ENCODE results near the gene ARHGAP40. TPM values are rescaled to one million over a fixed set of nuclear protein-coding genes. Genes with fewer than 3 reads are reported as not detected.

Gene ARHGAP40
- total RNA-seq, 2 experiments from 2014 or later, result not detected

- Histone ChIP-seq H3K27me3 (ENCODE audit: control insufficient read depth in 1 of 2, insufficient read depth in 2 of 2, low read length in 2 of 2) (peaks cover 0 to 5% of the 10 kb centered on the region in 2 experiments), H3K4me3 (ENCODE audit: low read length) (no peak overlapping the region), H3K9me3 (ENCODE audit: control insufficient read depth in 1 of 2, insufficient read depth in 1 of 2, low read length in 2 of 2) (peaks cover 0 to 7% of the 10 kb centered on the region in 2 experiments), H3K27ac (ENCODE audit: low read depth in 1 of 2, low read length in 2 of 2) (no peak overlapping the region), H3K36me3 (ENCODE audit: insufficient read depth, low read length) (no peaks in the 10 kb centered on the region), H3K4me1 (ENCODE audit: insufficient read depth, low read length) (no peaks in the 10 kb centered on the region)
- ChIA-PET CTCF (no interaction called here), POLR2A (no interaction called here)
- no peak for ATAC-seq (ENCODE audit: poor library complexity)
- intact Hi-C loops (cut with DNase I, micrococcal nuclease), result no loop called here
- no peak overlapping the region for H3K27ac Mint-ChIP-seq
- DNase-seq, result no peak
- H3K4me3 Mint-ChIP-seq, result no peak overlapping the region
- no peak for TF ChIP-seq CTCF (IDR thresholded peaks at IDR 0.05)
- no peaks in the 10 kb centered on the region for H3K4me1 Mint-ChIP-seq (ENCODE audit: low read depth)
- no peaks in the 10 kb centered on the region for H3K9me3 Mint-ChIP-seq
- peaks cover 8% of the 10 kb centered on the region for H3K27me3 Mint-ChIP-seq
- H3K36me3 Mint-ChIP-seq (ENCODE audit: low read depth), result no peaks in the 10 kb centered on the region
Observed at GRCh38 chr20:38586181-38586525, 15.5 kb upstream of the ARHGAP40 start.

- DNase-seq, result no peak
- no peak for ATAC-seq (ENCODE audit: poor library complexity)
- intact Hi-C loops (cut with DNase I, micrococcal nuclease), result no loop called here
- H3K36me3 ChIP-seq (ENCODE audit: insufficient read depth, low read length), result no peaks in the 10 kb centered on the region
- H3K9me3 Mint-ChIP-seq, result no peaks in the 10 kb centered on the region
- peaks cover 0 to 7% of the 10 kb centered on the region in 2 experiments for H3K9me3 ChIP-seq (ENCODE audit: control insufficient read depth in 1 of 2, insufficient read depth in 1 of 2, low read length in 2 of 2)
- H3K27ac Mint-ChIP-seq, result no peak overlapping the region
- H3K27me3 ChIP-seq (ENCODE audit: control insufficient read depth in 1 of 2, insufficient read depth in 2 of 2, low read length in 2 of 2), result peaks cover 0 to 5% of the 10 kb centered on the region in 2 experiments
- no peak for TF ChIP-seq CTCF (IDR thresholded peaks at IDR 0.05)
- no peak overlapping the region for H3K4me3 Mint-ChIP-seq
- H3K4me1 ChIP-seq (ENCODE audit: insufficient read depth, low read length), result no peaks in the 10 kb centered on the region
- H3K27ac ChIP-seq (ENCODE audit: low read depth in 1 of 2, low read length in 2 of 2), result no peak overlapping the region
- peaks cover 8% of the 10 kb centered on the region for H3K27me3 Mint-ChIP-seq
- POLR2A ChIA-PET, result no interaction called here
- H3K36me3 Mint-ChIP-seq (ENCODE audit: low read depth), result no peaks in the 10 kb centered on the region
- CTCF ChIA-PET, result no interaction called here
- no peak overlapping the region for H3K4me3 ChIP-seq (ENCODE audit: low read length)
- H3K4me1 Mint-ChIP-seq (ENCODE audit: low read depth), result no peaks in the 10 kb centered on the region
Observed at GRCh38 chr20:38588303-38588702, 13.3 kb upstream of the ARHGAP40 start.

- Histone ChIP-seq H3K9me3 (ENCODE audit: control insufficient read depth in 1 of 2, insufficient read depth in 1 of 2, low read length in 2 of 2) (peaks cover 0 to 7% of the 10 kb centered on the region in 2 experiments), H3K36me3 (ENCODE audit: insufficient read depth, low read length) (no peaks in the 10 kb centered on the region), H3K27ac (ENCODE audit: low read depth in 1 of 2, low read length in 2 of 2) (no peak overlapping the region), H3K4me3 (ENCODE audit: low read length) (no peak overlapping the region), H3K4me1 (ENCODE audit: insufficient read depth, low read length) (no peaks in the 10 kb centered on the region), H3K27me3 (ENCODE audit: control insufficient read depth in 1 of 2, insufficient read depth in 2 of 2, low read length in 2 of 2) (peaks cover 0 to 1% of the 10 kb centered on the region in 2 experiments)
- Mint-ChIP-seq H3K27ac (no peak overlapping the region), H3K9me3 (no peaks in the 10 kb centered on the region), H3K4me1 (ENCODE audit: low read depth) (no peaks in the 10 kb centered on the region), H3K27me3 (peaks cover 8% of the 10 kb centered on the region), H3K4me3 (no peak overlapping the region), H3K36me3 (ENCODE audit: low read depth) (no peaks in the 10 kb centered on the region)
- ATAC-seq (ENCODE audit: poor library complexity) (no peak), DNase-seq (no peak)
- ChIA-PET POLR2A (no interaction called here), CTCF (no interaction called here)
- TF ChIP-seq CTCF (IDR thresholded peaks at IDR 0.05), result no peak
- intact Hi-C loops (cut with DNase I, micrococcal nuclease), result no loop called here
Observed at GRCh38 chr20:38589351-38589750, 12.3 kb upstream of the ARHGAP40 start.

Data from CD4-positive, alpha-beta T cell (primary cell).